ENCODE data around the gene PBX4. TPM values are rescaled to one million over a fixed set of nuclear protein-coding genes. Genes with fewer than 3 reads are reported as not detected.
"Not testable (repeated sequence)": the region's sequence is repeated elsewhere in the genome, so short reads cannot be mapped to it uniquely, and the experiment has no call there.

Gene PBX4
- total RNA-seq, 1 donor from 2014 or later, result 0.93 TPM

- Histone ChIP-seq H3K27ac (ENCODE audit: low read depth, low read length) (no peak overlapping the region), H4K20me1 (ENCODE audit: insufficient read depth, low read length) (no peaks in the 10 kb centered on the region), H3K9me3 (ENCODE audit: insufficient read depth, low read depth, low read length) (no peaks in the 10 kb centered on the region), H3K4me1 (ENCODE audit: insufficient read depth, low read length) (no peaks in the 10 kb centered on the region), H3K36me3 (ENCODE audit: insufficient read depth, low read length) (no peaks in the 10 kb centered on the region), H3K4me3 (ENCODE audit: insufficient read depth, low read depth, low read length) (no peak overlapping the region), H3K9ac (ENCODE audit: low read length) (no peak overlapping the region), H3K27me3 (ENCODE audit: insufficient read depth, low read length) (no peaks in the 10 kb centered on the region), H2AFZ (ENCODE audit: low read depth, low read length) (no peak overlapping the region), H3K4me2 (ENCODE audit: low read length) (no peak overlapping the region), H3K79me2 (ENCODE audit: insufficient read depth, low read length) (no peaks in the 10 kb centered on the region)
- H3K27me3 Mint-ChIP-seq (ENCODE audit: low read depth, unreplicated experiment), result no peaks in the 10 kb centered on the region
- TF ChIP-seq EZH2 (IDR thresholded peaks at IDR 0.05; ENCODE audit: insufficient read depth, low read length), result no peak
- TF ChIP-seq, protein P1, sequence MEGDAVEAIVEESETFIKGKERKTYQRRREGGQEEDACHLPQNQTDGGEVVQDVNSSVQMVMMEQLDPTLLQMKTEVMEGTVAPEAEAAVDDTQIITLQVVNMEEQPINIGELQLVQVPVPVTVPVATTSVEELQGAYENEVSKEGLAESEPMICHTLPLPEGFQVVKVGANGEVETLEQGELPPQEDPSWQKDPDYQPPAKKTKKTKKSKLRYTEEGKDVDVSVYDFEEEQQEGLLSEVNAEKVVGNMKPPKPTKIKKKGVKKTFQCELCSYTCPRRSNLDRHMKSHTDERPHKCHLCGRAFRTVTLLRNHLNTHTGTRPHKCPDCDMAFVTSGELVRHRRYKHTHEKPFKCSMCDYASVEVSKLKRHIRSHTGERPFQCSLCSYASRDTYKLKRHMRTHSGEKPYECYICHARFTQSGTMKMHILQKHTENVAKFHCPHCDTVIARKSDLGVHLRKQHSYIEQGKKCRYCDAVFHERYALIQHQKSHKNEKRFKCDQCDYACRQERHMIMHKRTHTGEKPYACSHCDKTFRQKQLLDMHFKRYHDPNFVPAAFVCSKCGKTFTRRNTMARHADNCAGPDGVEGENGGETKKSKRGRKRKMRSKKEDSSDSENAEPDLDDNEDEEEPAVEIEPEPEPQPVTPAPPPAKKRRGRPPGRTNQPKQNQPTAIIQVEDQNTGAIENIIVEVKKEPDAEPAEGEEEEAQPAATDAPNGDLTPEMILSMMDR (IDR thresholded peaks at IDR 0.05; ENCODE audit: insufficient read depth, low read depth, low read length), result no peak
- H3K36me3 Mint-ChIP-seq (ENCODE audit: low read depth, unreplicated experiment), result no peaks in the 10 kb centered on the region
- no peak overlapping the region for H3K4me3 Mint-ChIP-seq (ENCODE audit: unreplicated experiment)
- DNase-seq (ENCODE audit: low read depth) (no peak), FAIRE-seq (no peak)
- no peak overlapping the region for H3K27ac Mint-ChIP-seq (ENCODE audit: unreplicated experiment)
- H3K9me3 Mint-ChIP-seq (ENCODE audit: unreplicated experiment), result no peaks in the 10 kb centered on the region
- no peaks in the 10 kb centered on the region for H3K4me1 Mint-ChIP-seq (ENCODE audit: low read depth, unreplicated experiment)
These were observed 15.7 kb downstream of the PBX4 start for GRCh38 chr19:19602713-19603324.

- H3K27me3 ChIP-seq (ENCODE audit: insufficient read depth, low read length), result no peaks in the 10 kb centered on the region
- DNase-seq (ENCODE audit: low read depth) (no peak), FAIRE-seq (no peak)
- Mint-ChIP-seq H3K4me1 (ENCODE audit: low read depth, unreplicated experiment) (no peaks in the 10 kb centered on the region), H3K27me3 (ENCODE audit: low read depth, unreplicated experiment) (no peaks in the 10 kb centered on the region), H3K36me3 (ENCODE audit: low read depth, unreplicated experiment) (no peaks in the 10 kb centered on the region), H3K4me3 (ENCODE audit: unreplicated experiment) (no peak overlapping the region), H3K27ac (ENCODE audit: unreplicated experiment) (no peak overlapping the region), H3K9me3 (ENCODE audit: unreplicated experiment) (no peaks in the 10 kb centered on the region)
- no peak overlapping the region for H3K9ac ChIP-seq (ENCODE audit: low read length)
- no peak overlapping the region for H3K4me2 ChIP-seq (ENCODE audit: low read length)
- H4K20me1 ChIP-seq (ENCODE audit: insufficient read depth, low read length), result no peaks in the 10 kb centered on the region
- no peak overlapping the region for H3K27ac ChIP-seq (ENCODE audit: low read depth, low read length)
- H3K9me3 ChIP-seq (ENCODE audit: insufficient read depth, low read depth, low read length), result no peaks in the 10 kb centered on the region
- no peaks in the 10 kb centered on the region for H3K79me2 ChIP-seq (ENCODE audit: insufficient read depth, low read length)
- TF ChIP-seq, protein P1 (IDR thresholded peaks at IDR 0.05; ENCODE audit: insufficient read depth, low read depth, low read length), result no peak
- TF ChIP-seq EZH2 (IDR thresholded peaks at IDR 0.05; ENCODE audit: insufficient read depth, low read length), result no peak
- no peak overlapping the region for H3K4me3 ChIP-seq (ENCODE audit: insufficient read depth, low read depth, low read length)
- no peaks in the 10 kb centered on the region for H3K36me3 ChIP-seq (ENCODE audit: insufficient read depth, low read length)
- no peaks in the 10 kb centered on the region for H3K4me1 ChIP-seq (ENCODE audit: insufficient read depth, low read length)
- H2AFZ ChIP-seq (ENCODE audit: low read depth, low read length), result no peak overlapping the region
These were observed 16.3 kb downstream of the PBX4 start for GRCh38 chr19:19602136-19602712.

- FAIRE-seq, result no peak
- Mint-ChIP-seq H3K9me3 (ENCODE audit: unreplicated experiment) (no peaks in the 10 kb centered on the region), H3K4me3 (ENCODE audit: unreplicated experiment) (no peak overlapping the region), H3K4me1 (ENCODE audit: low read depth, unreplicated experiment) (peaks cover under 1% of the 10 kb centered on the region), H3K27me3 (ENCODE audit: low read depth, unreplicated experiment) (no peaks in the 10 kb centered on the region), H3K36me3 (ENCODE audit: low read depth, unreplicated experiment) (no peaks in the 10 kb centered on the region), H3K27ac (ENCODE audit: unreplicated experiment) (no peak overlapping the region)
- no peak for DNase-seq (ENCODE audit: low read depth)
- no peak overlapping the region for H3K9ac ChIP-seq (ENCODE audit: low read length)
- no peaks in the 10 kb centered on the region for H3K4me1 ChIP-seq (ENCODE audit: insufficient read depth, low read length)
- H3K36me3 ChIP-seq (ENCODE audit: insufficient read depth, low read length), result no peaks in the 10 kb centered on the region
- no peaks in the 10 kb centered on the region for H3K79me2 ChIP-seq (ENCODE audit: insufficient read depth, low read length)
- no peak overlapping the region for H2AFZ ChIP-seq (ENCODE audit: low read depth, low read length)
- H4K20me1 ChIP-seq (ENCODE audit: insufficient read depth, low read length), result no peaks in the 10 kb centered on the region
- H3K4me3 ChIP-seq (ENCODE audit: insufficient read depth, low read depth, low read length), result no peak overlapping the region
- TF ChIP-seq, protein P1 (IDR thresholded peaks at IDR 0.05; ENCODE audit: insufficient read depth, low read depth, low read length), result no peak
- TF ChIP-seq EZH2 (IDR thresholded peaks at IDR 0.05; ENCODE audit: insufficient read depth, low read length), result no peak
- no peaks in the 10 kb centered on the region for H3K9me3 ChIP-seq (ENCODE audit: insufficient read depth, low read depth, low read length)
- H3K4me2 ChIP-seq (ENCODE audit: low read length), result no peak overlapping the region
- H3K27ac ChIP-seq (ENCODE audit: low read depth, low read length), result no peak overlapping the region
- no peaks in the 10 kb centered on the region for H3K27me3 ChIP-seq (ENCODE audit: insufficient read depth, low read length)
These were observed 17.6 kb downstream of the PBX4 start for GRCh38 chr19:19600793-19601330.

DNA sequence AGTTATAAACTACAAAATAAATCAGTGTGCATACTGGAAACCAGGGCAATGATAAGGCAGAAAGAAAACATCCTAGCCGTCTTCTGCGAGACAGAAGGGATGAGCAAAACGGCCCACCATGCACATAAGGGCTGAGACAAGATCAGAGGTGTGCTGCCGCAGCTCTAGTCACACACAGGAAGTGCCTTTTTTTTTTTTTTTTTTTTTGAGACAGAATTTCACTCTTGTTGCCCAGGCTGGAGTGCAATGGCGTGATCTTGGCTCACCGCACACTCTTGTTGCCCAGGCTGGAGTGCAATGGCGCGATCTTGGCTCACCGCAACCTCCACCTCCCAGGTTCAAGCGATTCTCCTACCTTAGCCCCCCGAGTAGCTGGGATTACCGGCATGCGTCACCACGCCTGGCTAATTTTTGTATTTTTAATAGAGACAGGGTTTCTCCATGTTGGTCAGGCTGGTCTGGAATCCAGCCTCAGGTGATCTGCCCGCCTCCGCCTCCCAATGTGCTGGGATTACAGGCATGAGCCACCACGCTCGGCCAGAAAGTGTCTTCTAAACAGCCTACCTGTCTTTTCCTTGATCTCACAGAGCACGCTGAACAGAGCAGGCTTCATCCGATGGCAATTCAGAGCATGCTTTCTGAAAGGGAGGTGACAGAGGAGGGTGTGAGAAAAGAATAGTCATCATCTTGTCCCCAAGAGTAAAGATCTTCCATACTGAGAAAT, 19.6 kb downstream of the PBX4 start:
- H2AFZ ChIP-seq (ENCODE audit: low read depth, low read length); H3K4me3 Mint-ChIP-seq (ENCODE audit: unreplicated experiment); H3K4me3 ChIP-seq (ENCODE audit: insufficient read depth, low read depth, low read length); H3K36me3 Mint-ChIP-seq (ENCODE audit: low read depth, unreplicated experiment); DNase-seq (ENCODE audit: low read depth); H4K20me1 ChIP-seq (ENCODE audit: insufficient read depth, low read length); H3K27ac Mint-ChIP-seq (ENCODE audit: unreplicated experiment); H3K79me2 ChIP-seq (ENCODE audit: insufficient read depth, low read length); H3K9me3 Mint-ChIP-seq (ENCODE audit: unreplicated experiment); H3K4me2 ChIP-seq (ENCODE audit: low read length); H3K27ac ChIP-seq (ENCODE audit: low read depth, low read length); H3K4me1 Mint-ChIP-seq (ENCODE audit: low read depth, unreplicated experiment); H3K27me3 ChIP-seq (ENCODE audit: insufficient read depth, low read length); FAIRE-seq; H3K27me3 Mint-ChIP-seq (ENCODE audit: low read depth, unreplicated experiment); H3K9ac ChIP-seq (ENCODE audit: low read length); H3K9me3 ChIP-seq (ENCODE audit: insufficient read depth, low read depth, low read length); H3K4me1 ChIP-seq (ENCODE audit: insufficient read depth, low read length); H3K36me3 ChIP-seq (ENCODE audit: insufficient read depth, low read length): not testable (repeated sequence)

Data from astrocyte (in vitro differentiated cells and primary cell).